K562 (cell line): ENCODE results near the gene C4orf50. TPM values are rescaled to one million over a fixed set of nuclear protein-coding genes. Genes with fewer than 3 reads are reported as not detected.

Experiments
- ATAC-seq: fragments of 200-7000 bp; cut with Tn5 transposase; 3 replicates; pipeline ENCODE4 v1.9.1; 2020; ENCODE audit warnings: moderate library complexity
- BruUV-seq: library from RNA; stranded (reverse); fragments of 400-500 nt; replicated peaks from 2 replicates; lab custom pipeline; 2021; lab: Mats Ljungman, UMichigan
- CTCF ChIA-PET: fragments of 300-600 bp; formaldehyde crosslinking; extraction: SDS; loops from one replicate; lab custom pipeline; 2021; ENCODE audit warnings: low intra/inter-chr PET ratio; lab: Yijun Ruan, JAX
- POLR2A ChIA-PET: fragments of 300-600, 350-650 bp; sonication (Branson Sonifier 250); formaldehyde crosslinking; extraction: SDS; loops from one replicate; lab custom pipeline; 2021; ENCODE audit warnings: antibody characterized with exemption, inconsistent platforms; lab: Yijun Ruan, JAX
- DNase-seq, 4 experiments: peaks; one replicate each; pipeline versions ENCODE4 v3.0.0 to v3.0.0-alpha.2; 2011 to 2018; ENCODE audit warnings: low spot score in 3 of 4, mixed read lengths in 3 of 4; ENCODE audit errors: extremely low read depth in 1 of 4
- FAIRE-seq: peaks from 2 replicates; lab custom pipeline; 2011; peaks lifted over from hg19 to GRCh38; lab: Jason Lieb, UNC
- H2AFZ ChIP-seq: 2 replicates; pipeline ENCODE4 v1.6.0; 2011; ENCODE audit warnings: low read depth, low read length, control low read depth, inconsistent platforms
- H3K27ac ChIP-seq: fragments of 200-600 bp; 3 replicates; pipeline ENCODE4 v1.8.0; 2011; ENCODE audit warnings: low read depth, mild to moderate bottlenecking, control low read depth, inconsistent platforms, low read length, moderate library complexity, mixed read lengths; ENCODE audit errors: extremely low read depth
- H3K27me3 ChIP-seq, 2 experiments: fragments of 300-600 bp in 1 of 2; 2 replicates in 1 of 2; 3 replicates in 1 of 2; pipeline versions ENCODE4 v1.6.0 to v1.8.0; 2011; ENCODE audit warnings: inconsistent platforms in 2 of 2, low read length in 2 of 2, mild to moderate bottlenecking in 1 of 2, mixed read lengths in 1 of 2, moderate library complexity in 1 of 2; ENCODE audit not compliant: control insufficient read depth in 2 of 2, insufficient read depth in 2 of 2
- H3K36me3 ChIP-seq: fragments of 300-600 bp; 3 replicates; pipeline ENCODE4 v1.8.0; 2011; ENCODE audit warnings: mild to moderate bottlenecking, low read length, inconsistent platforms; ENCODE audit not compliant: control insufficient read depth, insufficient read depth
- H3K4me1 ChIP-seq, 2 experiments: fragments of 200-600 bp in 1 of 2; replicated peaks in 1 of 2; 2 replicates in 1 of 2; 3 replicates in 1 of 2; pipeline versions ENCODE4 v1.5.1 to v1.8.0; 2011; ENCODE audit warnings: inconsistent platforms in 2 of 2, low read length in 2 of 2, mild to moderate bottlenecking in 1 of 2, mixed read lengths in 1 of 2, moderate library complexity in 1 of 2; ENCODE audit not compliant: control insufficient read depth in 2 of 2, insufficient read depth in 2 of 2
- H3K4me2 ChIP-seq: 2 replicates; pipeline ENCODE4 v1.6.1; 2011; ENCODE audit warnings: low read length, control low read depth, inconsistent platforms, mixed read lengths; ENCODE audit not compliant: insufficient read depth
- H3K4me3 ChIP-seq: fragments of 200-600 bp; sonication (generic), shearing (Covaris generic); 2 replicates; pipeline ENCODE4 v1.5.1; 2016; ENCODE audit warnings: control low read depth, inconsistent platforms
- H3K79me2 ChIP-seq: fragments of 200-600 bp; 3 replicates; pipeline ENCODE4 v1.8.0; 2011; ENCODE audit warnings: low read length, inconsistent platforms; ENCODE audit not compliant: control insufficient read depth, insufficient read depth
- H3K9ac ChIP-seq, 2 experiments: 2 replicates each; pipeline versions ENCODE4 v1.6.0 to v1.6.1; 2011; ENCODE audit warnings: low read depth in 2 of 2, low read length in 2 of 2, control low read depth in 1 of 2, inconsistent platforms in 1 of 2, mild to moderate bottlenecking in 1 of 2, mixed read lengths in 1 of 2; ENCODE audit not compliant: insufficient read depth in 1 of 2
- H3K9me1 ChIP-seq: one replicate; pipeline ENCODE4 v1.6.0; 2011; ENCODE audit warnings: inconsistent platforms, mild to moderate bottlenecking, low read length, moderate library complexity; ENCODE audit not compliant: control insufficient read depth, insufficient read depth
- H3K9me3 ChIP-seq: replicated peaks from 2 replicates; pipeline ENCODE4 v1.5.1; 2011; ENCODE audit warnings: low read depth, low read length, inconsistent platforms; ENCODE audit not compliant: control insufficient read depth, insufficient read depth
- H4K20me1 ChIP-seq: replicated peaks from 2 replicates; pipeline ENCODE4 v1.6.1; 2011; ENCODE audit warnings: low read length, inconsistent platforms, mixed read lengths; ENCODE audit not compliant: control insufficient read depth, insufficient read depth
- CHD2 ChIP-seq: IDR thresholded peaks from 2 replicates; pipeline ENCODE4 v1.6.1; 2011; ENCODE audit warnings: low read depth, low read length
- ELF1 ChIP-seq: fragments of 200-800 bp; sonication (Bioruptor generic); IDR thresholded peaks from 2 replicates; pipeline ENCODE4 v1.6.1; 2016; ENCODE audit warnings: missing genetic modification characterization, missing compliant biosample characterization
- HNRNPK ChIP-seq: fragments of 200-400 bp; formaldehyde crosslinking; IDR thresholded peaks from one replicate; pipeline ENCODE4 v1.6.1; 2018; ENCODE audit warnings: mild to moderate bottlenecking, low read depth, low read length; ENCODE audit not compliant: poor library complexity, severe bottlenecking
- KDM5B ChIP-seq: fragments of 200-600 bp; sonication (generic); IDR thresholded peaks from 2 replicates; pipeline ENCODE4 v1.6.1; 2012; ENCODE audit warnings: low read depth, mild to moderate bottlenecking, moderate library complexity, low read length, control low read depth, inconsistent platforms; ENCODE audit not compliant: insufficient replicate concordance
- PTTG1 ChIP-seq: fragments of 450-650 bp; IDR thresholded peaks from 2 replicates; pipeline ENCODE4 v1.6.1; 2016; ENCODE audit warnings: low read depth, mild to moderate bottlenecking, missing genetic modification characterization, missing compliant biosample characterization
- RBM15 ChIP-seq: fragments of 200-400 bp; formaldehyde crosslinking; IDR thresholded peaks from 2 replicates; pipeline ENCODE4 v1.6.1; 2018; ENCODE audit warnings: mild to moderate bottlenecking, low read length, moderate library complexity; ENCODE audit not compliant: insufficient read depth
- SMAD2 ChIP-seq: fragments of 150-350 bp; IDR thresholded peaks from 2 replicates; pipeline ENCODE4 v1.6.1; 2014; ENCODE audit warnings: low read depth, mild to moderate bottlenecking, low read length
- TAL1 ChIP-seq: fragments of 450-650 bp; IDR thresholded peaks from 2 replicates; pipeline ENCODE4 v1.6.1; 2016; ENCODE audit warnings: mild to moderate bottlenecking
- XRCC4 ChIP-seq: IDR thresholded peaks from one replicate; pipeline ENCODE4 v1.6.1; 2011; ENCODE audit not compliant: insufficient read depth, insufficient read length; ENCODE audit errors: extremely low read depth
- ZNF324 ChIP-seq: fragments of 250-450 bp; sonication (Bioruptor Pico); IDR thresholded peaks from 2 replicates; pipeline ENCODE4 v1.4.0; 2020; ENCODE audit warnings: mild to moderate bottlenecking
- ZNF551 ChIP-seq: fragments of 250-450 bp; sonication (Bioruptor Pico); IDR thresholded peaks from 2 replicates; pipeline ENCODE4 v1.5.0; 2021; ENCODE audit warnings: mild to moderate bottlenecking, moderate library complexity
- ZNF77 ChIP-seq: fragments of 250-450 bp; sonication (Bioruptor Pico); IDR thresholded peaks from 2 replicates; pipeline ENCODE4 v1.5.0; 2020
- ZNF780A ChIP-seq: fragments of 250-450 bp; sonication (Bioruptor Pico); IDR thresholded peaks from 2 replicates; pipeline ENCODE4 v1.5.0; 2021; ENCODE audit warnings: mild to moderate bottlenecking
- WGBS: fragments of 100-300 bp; shearing (Covaris generic); methylation state at CpG from one replicate; pipeline ENCODE4 v1.1.6; 2016; ENCODE audit warnings: low coverage, mixed read lengths; ENCODE audit not compliant: insufficient coverage; ENCODE audit errors: missing lambda C conversion rate; 5-methylcytosine and 5-hydroxymethylcytosine counted together
- in situ Hi-C: fragments of 300-500 bp; cut with MboI; formaldehyde crosslinking; loops from 4 replicates; pipeline ENCODE4 v1.15.0; 2018; ENCODE audit warnings: inconsistent platforms, mixed read lengths
- intact Hi-C: fragments of 100-400 bp; cut with micrococcal nuclease; formaldehyde crosslinking; loops from 2 replicates; pipeline ENCODE4 v1.14.2; 2022
- polyA plus RNA-seq, 8 experiments: library from polyadenylated mRNA; depleted of rRNA in 4 of 8; stranded (reverse) in 5 of 8; unstranded in 3 of 8; fragments of >200 nt; fragmentation: Nextera tagmentation in 2 of 8; fragmentation: Illumina TruSeq in 1 of 8; extraction: Ambion mirVana in 2 of 8; extraction: Trizol in 1 of 8; gene quantifications; 2 replicates each; pipeline versions ENCODE4 v1.2.1 to v1.2.3, GENCODE V29; 2011 to 2014; ENCODE audit warnings: inconsistent platforms in 1 of 8, missing spikeins in 1 of 8
- total RNA-seq, 7 experiments: library from RNA; depleted of rRNA in 6 of 7; stranded (reverse); fragments of >200 nt in 6 of 7; fragmentation: Illumina TruSeq in 2 of 7; extraction: Trizol in 2 of 7; gene quantifications; 2 replicates each; pipeline versions ENCODE4 v1.2.1 to v1.2.3, GENCODE V29; 2011 to 2021; ENCODE audit warnings: low replicate concordance in 1 of 7
- TF ChIP-seq, protein P1 (sequence below): fragments of 450-650 bp; IDR thresholded peaks from 2 replicates; pipeline ENCODE4 v1.6.1; 2017; ENCODE audit warnings: mild to moderate bottlenecking, moderate library complexity
- TF ChIP-seq, protein P2 (sequence below): sonication (generic); formaldehyde crosslinking; IDR thresholded peaks from 2 replicates; pipeline ENCODE4 v1.8.1; 2022; ENCODE audit warnings: missing genetic modification reagents
- TF ChIP-seq, protein P3 (sequence below): IDR thresholded peaks from 2 replicates; pipeline ENCODE4 v1.6.1; 2012; ENCODE audit warnings: low read depth, low read length, improper control_type of control experiment, borderline replicate concordance
- TF ChIP-seq, protein P4 (sequence below): fragments of 250-450 bp; sonication (Bioruptor Pico); IDR thresholded peaks from 2 replicates; pipeline ENCODE4 v1.5.0; 2022; ENCODE audit warnings: mild to moderate bottlenecking

C4orf50 gene
- total and polyA plus RNA-seq, 9 of the 15 experiments (the other 6 are each of a cell fraction or from before 2014, with no cell fraction given), result not detected

GRCh38 chr4:6013564-6013963, 4.7 kb downstream of the C4orf50 start:
- no peaks in the 10 kb centered on the region for H3K9me3 ChIP-seq
- H3K79me2 ChIP-seq, result no peaks in the 10 kb centered on the region
- H3K9me1 ChIP-seq, result no peaks in the 10 kb centered on the region
- intact Hi-C loops (no loop called here), in situ Hi-C loops (no loop called here)
- no peak for FAIRE-seq
- H3K9ac ChIP-seq, result no peak overlapping the region
- H3K4me3 ChIP-seq, result no peak overlapping the region
- no peaks in the 10 kb centered on the region; the same call in 1 of the 2 replicates for H4K20me1 ChIP-seq
- no peak overlapping the region for H2AFZ ChIP-seq
- H3K4me1 ChIP-seq, result no peaks in the 10 kb centered on the region
- no peak for ATAC-seq
- TF ChIP-seq PTTG1 (tag) (no peak), ELF1 (tag) (no peak), HNRNPK (no peak), KDM5B (no peak), XRCC4 (no peak), ZNF780A (CRISPR knock-in tag) (no peak), ZNF324 (CRISPR knock-in tag) (no peak), ZNF551 (CRISPR knock-in tag) (no peak), RBM15 (no peak), TAL1 (no peak), ZNF77 (CRISPR knock-in tag) (no peak), SMAD2 (no peak), CHD2 (no peak)
- TF ChIP-seq, protein P1, sequence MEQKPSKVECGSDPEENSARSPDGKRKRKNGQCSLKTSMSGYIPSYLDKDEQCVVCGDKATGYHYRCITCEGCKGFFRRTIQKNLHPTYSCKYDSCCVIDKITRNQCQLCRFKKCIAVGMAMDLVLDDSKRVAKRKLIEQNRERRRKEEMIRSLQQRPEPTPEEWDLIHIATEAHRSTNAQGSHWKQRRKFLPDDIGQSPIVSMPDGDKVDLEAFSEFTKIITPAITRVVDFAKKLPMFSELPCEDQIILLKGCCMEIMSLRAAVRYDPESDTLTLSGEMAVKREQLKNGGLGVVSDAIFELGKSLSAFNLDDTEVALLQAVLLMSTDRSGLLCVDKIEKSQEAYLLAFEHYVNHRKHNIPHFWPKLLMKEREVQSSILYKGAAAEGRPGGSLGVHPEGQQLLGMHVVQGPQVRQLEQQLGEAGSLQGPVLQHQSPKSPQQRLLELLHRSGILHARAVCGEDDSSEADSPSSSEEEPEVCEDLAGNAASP, result no peak
- TF ChIP-seq, protein P2, sequence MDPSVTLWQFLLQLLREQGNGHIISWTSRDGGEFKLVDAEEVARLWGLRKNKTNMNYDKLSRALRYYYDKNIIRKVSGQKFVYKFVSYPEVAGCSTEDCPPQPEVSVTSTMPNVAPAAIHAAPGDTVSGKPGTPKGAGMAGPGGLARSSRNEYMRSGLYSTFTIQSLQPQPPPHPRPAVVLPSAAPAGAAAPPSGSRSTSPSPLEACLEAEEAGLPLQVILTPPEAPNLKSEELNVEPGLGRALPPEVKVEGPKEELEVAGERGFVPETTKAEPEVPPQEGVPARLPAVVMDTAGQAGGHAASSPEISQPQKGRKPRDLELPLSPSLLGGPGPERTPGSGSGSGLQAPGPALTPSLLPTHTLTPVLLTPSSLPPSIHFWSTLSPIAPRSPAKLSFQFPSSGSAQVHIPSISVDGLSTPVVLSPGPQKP (CRISPR knock-in tag), result no peak
- TF ChIP-seq, protein P3, sequence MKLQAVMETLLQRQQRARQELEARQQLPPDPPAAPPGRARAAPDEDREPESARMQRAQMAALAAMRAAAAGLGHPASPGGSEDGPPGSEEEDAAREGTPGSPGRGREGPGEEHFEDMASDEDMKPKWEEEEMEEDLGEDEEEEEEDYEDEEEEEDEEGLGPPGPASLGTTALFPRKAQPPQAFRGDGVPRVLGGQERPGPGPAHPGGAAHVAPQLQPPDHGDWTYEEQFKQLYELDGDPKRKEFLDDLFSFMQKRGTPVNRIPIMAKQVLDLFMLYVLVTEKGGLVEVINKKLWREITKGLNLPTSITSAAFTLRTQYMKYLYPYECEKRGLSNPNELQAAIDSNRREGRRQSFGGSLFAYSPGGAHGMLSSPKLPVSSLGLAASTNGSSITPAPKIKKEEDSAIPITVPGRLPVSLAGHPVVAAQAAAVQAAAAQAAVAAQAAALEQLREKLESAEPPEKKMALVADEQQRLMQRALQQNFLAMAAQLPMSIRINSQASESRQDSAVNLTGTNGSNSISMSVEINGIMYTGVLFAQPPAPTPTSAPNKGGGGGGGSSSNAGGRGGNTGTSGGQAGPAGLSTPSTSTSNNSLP, result no peak
- TF ChIP-seq, protein P4, sequence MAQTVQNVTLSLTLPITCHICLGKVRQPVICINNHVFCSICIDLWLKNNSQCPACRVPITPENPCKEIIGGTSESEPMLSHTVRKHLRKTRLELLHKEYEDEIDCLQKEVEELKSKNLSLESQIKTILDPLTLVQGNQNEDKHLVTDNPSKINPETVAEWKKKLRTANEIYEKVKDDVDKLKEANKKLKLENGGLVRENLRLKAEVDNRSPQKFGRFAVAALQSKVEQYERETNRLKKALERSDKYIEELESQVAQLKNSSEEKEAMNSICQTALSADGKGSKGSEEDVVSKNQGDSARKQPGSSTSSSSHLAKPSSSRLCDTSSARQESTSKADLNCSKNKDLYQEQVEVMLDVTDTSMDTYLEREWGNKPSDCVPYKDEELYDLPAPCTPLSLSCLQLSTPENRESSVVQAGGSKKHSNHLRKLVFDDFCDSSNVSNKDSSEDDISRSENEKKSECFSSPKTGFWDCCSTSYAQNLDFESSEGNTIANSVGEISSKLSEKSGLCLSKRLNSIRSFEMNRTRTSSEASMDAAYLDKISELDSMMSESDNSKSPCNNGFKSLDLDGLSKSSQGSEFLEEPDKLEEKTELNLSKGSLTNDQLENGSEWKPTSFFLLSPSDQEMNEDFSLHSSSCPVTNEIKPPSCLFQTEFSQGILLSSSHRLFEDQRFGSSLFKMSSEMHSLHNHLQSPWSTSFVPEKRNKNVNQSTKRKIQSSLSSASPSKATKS (CRISPR knock-in tag), result no peak
- DNase-seq, result no peak
- no peak overlapping the region for H3K27ac ChIP-seq
- no peaks in the 10 kb centered on the region for H3K36me3 ChIP-seq
- BruUV-seq, result no TSS peak
- under 1% methylated on average over 12 of the region's 12 CpGs for WGBS
- H3K27me3 ChIP-seq, result peaks cover 2 to 43% of the 10 kb centered on the region in 2 experiments; a peak in 3 of 5 replicates
- CTCF ChIA-PET, result no interaction called here
- no peak overlapping the region for H3K4me2 ChIP-seq
- POLR2A ChIA-PET, result interaction anchor here (0.6 kb wide), 1 partner anchor 159 kb away, joined by 3 read pairs; no protein-coding TSS in a partner anchor
